Hematopoietic multipotent progenitor cell treated with erythropoietin and hydrocortisone succinate and interleukin-3 and kit ligand, for 17 days (in vitro differentiated cells): ENCODE measurements around the gene PTPRCAP.
"Not testable (repeated sequence)": the region's sequence is repeated elsewhere in the genome, so short reads cannot be mapped to it uniquely, and the experiment has no call there.

ENCODE experiments used
- DNase-seq: peaks from one replicate; pipeline ENCODE4 v3.0.0-alpha.2; 2015; ENCODE audit warnings: low spot score

Gene PTPRCAP, protein sequence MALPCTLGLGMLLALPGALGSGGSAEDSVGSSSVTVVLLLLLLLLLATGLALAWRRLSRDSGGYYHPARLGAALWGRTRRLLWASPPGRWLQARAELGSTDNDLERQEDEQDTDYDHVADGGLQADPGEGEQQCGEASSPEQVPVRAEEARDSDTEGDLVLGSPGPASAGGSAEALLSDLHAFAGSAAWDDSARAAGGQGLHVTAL

DNA sequence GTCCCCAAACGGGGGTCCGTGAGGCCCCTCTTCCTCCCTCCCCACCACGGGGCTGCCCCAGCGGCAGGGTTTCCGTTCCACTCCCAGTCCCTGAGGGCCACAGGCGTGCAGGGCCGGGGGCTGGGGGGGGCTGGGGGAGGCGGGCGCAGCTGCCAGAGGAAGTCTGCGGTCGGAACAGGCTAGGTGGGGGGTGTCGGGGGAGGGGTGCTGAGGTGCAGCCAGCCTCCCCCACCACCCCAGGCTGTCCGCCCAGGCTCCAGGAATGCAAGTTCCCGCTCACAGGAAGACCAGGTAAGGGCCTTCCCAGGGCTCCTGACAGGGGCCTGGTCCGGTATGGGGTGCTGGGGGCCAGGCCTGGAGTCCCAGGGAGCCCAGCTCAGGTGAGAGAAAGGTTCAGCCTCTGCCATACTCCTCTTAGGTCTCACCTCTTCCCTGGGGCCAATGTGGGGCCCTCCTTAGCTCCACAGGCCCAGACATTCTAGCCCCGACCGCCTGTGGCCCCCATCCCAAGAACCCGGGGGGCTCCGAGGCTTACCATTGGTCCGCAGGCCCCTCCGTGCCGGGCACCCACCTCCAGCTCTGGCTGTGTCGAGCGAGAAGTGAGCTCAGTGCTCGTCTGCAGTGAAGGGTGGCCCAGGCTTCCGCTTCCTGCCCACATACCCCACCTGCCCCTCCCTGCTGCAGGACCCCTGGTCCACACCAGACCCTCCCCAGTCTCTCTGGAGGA is at the start of gene PTPRCAP:
TSS of gene PTPRCAP (minus strand) at position 601 of the 727 bp plus-strand sequence. CDS start at position 538, 63 bp downstream.
- no peak for DNase-seq

DNA sequence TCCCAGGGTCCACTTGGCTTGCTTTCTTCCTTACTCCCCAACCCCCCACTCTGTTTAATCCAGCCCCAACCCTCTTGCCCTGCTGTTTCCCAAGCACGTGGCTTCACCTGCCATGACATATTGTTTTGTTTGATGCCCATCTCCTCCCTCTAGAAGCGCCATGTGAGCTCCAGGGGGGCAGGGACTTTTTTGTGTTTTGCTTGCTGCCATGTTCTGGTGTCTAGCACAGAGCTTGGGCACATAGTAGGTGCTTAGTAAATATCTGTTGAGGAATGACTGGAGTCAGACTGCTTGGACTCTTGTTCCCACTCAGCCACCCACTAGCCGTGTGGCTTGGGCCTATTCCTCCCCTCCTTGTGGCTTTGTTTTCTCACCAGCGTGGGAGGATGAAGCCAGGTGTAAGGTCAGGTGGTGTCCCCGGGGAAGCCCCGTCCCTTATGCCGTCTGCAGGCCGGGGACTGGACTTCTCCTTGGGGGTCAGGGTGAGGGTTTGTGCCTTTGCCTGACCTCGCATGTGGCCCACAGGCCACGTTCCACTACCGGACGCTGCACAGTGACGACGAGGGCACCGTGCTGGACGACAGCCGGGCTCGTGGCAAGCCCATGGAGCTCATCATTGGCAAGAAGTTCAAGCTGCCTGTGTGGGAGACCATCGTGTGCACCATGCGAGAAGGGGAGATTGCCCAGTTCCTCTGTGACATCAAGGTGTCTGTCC is 49.2 kb upstream of the PTPRCAP start:
- no peak for DNase-seq

DNA sequence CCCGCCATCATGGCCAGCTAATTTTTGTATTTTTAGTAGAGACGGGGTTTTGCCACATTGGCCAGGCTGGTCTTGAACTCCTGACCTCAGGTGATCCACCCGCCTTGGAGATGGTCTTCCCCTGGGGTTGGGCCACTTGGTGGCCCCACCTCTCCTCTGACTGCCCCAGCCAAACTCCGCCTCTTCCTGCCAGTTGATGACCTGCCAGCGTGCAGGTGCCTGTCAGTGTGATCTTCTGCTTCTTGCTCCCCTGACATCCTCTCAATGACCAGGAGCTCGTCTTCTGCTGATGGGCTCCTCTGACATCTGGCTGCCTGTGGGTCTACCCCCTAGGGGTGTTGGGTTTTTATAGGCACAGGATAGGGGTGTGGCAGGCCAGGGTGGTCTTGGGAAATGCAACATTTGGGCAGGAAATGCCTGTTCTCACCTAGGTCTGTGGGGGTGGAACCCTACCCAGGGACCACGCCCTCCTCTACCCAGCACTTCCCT is 48.4 kb upstream of the PTPRCAP start:
- not testable (repeated sequence) for DNase-seq

DNA sequence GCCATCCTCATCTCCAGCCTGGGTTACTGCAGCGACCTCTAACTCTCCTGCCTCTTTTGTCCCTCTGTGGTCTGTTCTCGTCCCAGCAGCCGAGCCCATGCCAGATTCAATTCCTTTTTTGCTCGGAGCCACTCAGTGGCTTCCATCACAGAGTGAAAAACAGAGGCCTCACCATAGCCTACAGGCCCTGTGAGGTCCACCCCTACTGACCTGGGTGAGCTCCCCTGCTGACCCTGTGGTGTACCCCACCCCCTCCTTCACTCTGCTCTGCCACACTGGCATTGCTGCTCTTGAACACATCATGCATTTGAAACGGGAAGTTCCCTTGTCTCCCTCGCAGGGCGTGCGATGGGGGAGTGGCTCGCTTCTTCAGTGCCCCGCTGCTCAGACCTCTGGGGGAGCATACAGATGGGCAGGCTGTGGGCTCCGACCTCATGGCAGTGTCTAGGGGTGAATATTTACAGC is 47.4 kb upstream of the PTPRCAP start:
- no peak for DNase-seq

DNA sequence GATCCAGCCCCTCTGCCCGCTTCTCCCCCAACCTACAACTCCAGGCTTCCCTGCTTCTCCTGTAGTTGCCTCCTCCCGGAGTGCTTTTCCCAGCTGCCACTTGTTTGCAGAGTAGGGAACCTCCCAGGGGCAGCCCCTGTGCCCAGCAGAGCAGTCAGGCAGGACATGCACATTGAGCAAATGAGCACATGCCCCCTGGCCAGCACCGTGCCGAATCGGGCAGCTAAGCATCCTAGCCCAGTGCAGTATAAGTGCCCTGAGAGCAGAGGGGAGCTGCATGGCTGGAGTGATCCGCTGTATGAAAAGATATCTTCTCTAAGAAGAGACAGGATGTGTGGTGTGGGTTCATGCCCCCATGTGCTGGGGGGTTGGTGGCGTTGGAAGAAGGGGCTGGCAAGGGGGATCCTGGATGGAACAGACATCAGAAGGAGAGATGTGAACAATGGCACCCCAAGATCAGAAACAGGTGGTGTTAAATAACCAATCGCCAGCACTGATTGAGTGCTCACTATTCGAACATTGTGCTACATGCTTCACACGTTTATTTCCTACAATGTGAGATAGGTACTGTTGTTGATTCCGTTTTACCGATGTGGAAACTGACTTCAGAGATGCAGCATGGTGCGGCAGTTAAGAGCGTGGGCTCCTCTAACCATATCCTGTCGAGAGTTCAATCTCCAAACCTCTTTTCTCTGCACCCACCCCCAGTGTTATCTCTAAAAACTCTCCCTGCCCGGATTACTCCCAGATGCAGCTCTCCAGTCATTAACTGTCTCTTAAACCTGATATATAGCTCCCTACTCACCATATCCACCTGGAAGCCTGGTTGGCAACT is 46.6 kb upstream of the PTPRCAP start:
- no peak for DNase-seq

DNA sequence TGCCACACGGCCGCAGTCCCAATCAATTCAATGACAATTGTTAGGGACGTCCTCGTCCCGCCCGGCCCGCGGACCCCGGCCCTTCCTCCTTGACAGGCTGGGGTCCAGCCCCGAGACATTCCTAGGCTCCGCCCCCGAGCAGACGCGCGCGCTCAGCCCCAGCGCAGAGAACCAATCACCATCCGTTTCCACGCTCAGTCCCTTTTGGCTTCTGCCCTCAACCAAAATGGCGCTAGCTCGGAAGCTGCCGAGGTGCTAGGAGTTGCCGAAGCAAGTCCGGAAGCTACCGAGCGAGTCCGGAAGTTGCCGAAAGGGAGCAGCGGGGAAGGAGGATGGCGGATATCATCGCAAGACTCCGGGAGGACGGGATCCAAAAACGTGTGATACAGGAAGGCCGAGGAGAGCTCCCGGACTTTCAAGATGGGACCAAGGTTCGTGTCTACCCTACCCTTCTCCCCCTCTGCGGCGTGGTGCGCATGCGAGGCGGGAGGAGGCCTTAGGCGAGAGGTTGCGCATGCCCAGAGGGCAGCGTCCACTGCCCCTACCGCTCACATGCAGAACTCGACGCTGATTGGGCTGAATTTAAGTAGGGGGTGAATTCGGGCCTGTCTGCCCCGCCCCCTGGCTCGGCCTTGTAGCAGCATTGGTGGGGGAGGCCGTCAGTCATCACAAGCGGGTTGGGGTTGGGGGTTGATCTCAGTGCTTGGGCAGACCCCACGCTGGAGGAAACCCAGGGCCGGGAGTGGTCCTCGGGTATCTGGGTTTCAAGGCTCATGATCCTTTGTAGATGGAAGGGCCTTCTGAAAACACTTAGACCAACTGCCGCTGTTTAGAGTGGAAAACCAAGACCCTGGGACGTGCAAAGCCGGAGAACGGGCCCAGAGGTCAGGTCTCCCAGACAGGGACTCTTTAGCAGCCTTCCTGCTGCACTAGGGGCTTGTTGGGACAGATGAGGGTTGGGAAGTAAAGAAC is 45.6 kb upstream of the PTPRCAP start, which contains the start of gene AIP:
TSS of gene AIP (plus strand) at position 200 of the 972 bp plus-strand sequence. CDS start at position 333, 133 bp downstream.
- DNase-seq: peak; percentile 96

DNA sequence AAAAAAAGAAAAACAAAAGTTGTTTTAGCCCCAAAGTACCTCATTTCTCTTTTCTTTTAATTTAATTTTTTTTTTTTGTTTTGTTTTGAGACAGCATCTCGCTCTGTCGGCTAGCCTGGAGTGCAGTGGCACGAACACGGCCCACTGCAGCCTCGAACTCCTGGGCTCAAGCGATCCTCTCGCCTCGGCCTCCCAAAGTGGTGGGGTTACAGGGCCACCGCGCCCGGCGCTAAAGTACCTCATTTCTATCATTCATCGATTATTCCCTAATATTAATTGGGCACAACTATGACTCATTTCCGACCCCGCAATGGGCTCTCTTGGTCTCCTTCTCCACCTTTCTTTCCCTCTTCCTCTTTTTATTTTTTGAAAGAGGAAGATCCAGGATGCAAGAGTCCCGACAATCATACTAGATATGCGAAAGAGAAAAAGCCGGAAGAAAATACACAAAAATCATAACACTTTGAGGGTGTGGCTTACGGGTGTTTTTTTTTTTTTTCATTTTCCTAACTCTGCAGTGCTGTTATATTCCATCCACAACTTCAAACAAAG is 44.9 kb upstream of the PTPRCAP start:
- no peak for DNase-seq

DNA sequence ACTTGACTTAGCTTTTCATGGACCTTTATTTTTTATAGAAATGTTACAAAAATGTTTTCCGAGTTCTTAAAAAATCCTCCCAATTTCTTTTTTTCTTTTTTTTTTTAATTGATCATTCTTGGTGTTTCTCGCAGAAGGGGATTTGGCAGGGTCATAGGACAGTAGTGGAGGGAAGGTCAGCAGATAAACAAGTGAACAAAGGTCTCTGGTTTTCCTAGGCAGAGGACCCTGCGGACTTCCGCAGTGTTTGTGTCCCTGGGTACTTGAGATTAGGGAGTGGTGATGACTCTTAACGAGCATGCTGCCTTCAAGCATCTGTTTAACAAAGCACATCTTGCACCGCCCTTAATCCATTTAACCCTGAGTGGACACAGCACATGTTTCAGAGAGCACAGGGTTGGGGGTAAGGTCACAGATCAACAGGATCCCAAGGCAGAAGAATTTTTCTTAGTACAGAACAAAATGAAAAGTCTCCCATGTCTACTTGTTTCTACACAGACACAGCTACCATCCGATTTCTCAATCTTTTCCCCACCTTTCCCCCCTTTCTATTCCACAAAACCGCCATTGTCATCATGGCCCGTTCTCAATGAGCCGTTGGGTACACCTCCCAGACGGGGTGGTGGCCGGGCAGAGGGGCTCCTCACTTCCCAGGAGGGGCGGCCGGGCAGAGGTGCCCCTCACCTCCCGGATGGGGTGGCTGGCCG is 40.0 kb upstream of the PTPRCAP start:
- DNase-seq: not testable (repeated sequence)

DNA sequence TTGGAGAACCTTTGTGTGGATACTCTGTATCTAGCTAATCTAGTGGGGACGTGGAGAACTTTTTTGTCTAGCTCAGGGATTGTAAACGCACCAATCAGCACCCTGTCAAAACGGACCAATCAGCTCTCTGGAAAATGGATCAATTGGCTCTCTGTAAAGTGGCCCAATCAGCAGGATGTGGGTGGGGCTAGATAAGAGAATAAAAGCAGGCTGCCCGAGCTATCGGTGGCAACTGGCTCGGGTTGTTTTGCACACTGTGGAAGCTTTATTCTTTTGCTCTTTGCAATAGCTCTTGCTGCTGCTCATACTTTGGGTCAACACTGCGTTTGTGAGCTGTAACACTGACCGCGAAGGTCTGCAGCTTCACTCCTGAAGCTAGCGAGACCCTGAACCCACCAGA is 39.2 kb upstream of the PTPRCAP start:
- not testable (repeated sequence) for DNase-seq

DNA sequence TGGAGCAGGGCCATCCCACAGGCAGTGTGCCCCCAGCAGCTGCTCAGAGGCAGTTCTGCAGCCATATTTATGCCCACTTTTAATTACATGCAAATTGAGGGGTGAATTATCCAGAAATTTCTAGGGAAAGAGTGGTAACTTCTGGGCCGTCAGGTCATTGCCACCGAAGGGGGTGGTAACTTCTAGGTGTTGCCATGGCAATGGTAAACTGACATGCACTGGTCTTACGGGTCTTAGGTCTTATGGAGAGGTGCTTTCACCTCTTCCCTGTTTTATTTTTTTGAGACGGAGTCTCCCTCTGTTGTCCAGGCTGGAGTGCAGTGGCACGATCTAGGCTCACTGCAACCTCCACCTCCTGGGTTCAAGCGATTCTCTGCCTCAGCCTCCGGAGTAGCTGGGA is 35.4 kb upstream of the PTPRCAP start:
- no peak for DNase-seq

DNA sequence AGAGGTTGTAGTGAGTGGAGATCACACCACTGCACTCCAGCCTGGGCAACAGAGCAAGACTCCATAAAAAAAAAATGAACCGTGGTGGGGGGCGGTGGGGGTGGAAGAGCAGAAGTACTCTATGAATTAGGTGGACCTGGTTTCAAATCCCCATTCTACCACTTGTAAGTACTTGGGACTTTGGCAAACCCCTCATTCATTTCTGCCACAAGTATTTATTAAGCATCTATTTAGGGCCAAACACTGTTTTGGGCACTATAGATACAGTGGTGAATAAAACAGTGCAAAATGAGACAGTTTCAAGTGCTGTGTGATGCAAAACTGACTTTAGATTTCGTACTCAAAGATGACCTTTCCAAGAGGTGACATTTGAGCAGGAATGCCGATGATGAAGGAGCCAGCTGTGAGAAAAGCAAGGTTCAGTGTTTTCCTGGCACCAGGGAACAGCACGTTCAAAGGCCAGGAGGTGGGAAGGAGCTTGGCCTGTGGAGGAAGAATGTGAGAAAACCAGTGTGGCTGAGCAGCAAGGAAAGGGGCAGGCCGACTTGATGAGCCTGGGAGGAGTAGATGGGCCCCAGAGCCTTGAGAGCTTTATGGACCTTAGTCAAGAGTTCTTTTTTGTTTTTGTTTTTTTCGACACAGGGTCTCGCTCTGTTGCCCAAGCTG is 33.0 kb upstream of the PTPRCAP start:
- DNase-seq: no peak

DNA sequence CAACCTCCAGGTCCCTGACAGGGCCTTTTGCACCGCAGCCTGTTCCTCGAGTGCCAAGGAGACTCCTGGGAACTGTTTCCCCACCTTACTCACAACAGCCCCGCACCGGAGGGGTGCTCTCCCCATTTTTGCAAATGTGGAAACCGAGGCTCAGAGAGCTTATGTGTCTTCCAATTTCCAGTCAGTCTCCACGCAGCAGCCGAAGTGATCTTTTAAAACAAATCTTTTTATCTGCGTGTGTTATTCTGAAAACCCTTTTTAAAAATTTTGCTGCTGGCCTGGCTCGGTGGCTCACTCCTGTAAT is 32.0 kb upstream of the PTPRCAP start:
- DNase-seq: no peak

DNA sequence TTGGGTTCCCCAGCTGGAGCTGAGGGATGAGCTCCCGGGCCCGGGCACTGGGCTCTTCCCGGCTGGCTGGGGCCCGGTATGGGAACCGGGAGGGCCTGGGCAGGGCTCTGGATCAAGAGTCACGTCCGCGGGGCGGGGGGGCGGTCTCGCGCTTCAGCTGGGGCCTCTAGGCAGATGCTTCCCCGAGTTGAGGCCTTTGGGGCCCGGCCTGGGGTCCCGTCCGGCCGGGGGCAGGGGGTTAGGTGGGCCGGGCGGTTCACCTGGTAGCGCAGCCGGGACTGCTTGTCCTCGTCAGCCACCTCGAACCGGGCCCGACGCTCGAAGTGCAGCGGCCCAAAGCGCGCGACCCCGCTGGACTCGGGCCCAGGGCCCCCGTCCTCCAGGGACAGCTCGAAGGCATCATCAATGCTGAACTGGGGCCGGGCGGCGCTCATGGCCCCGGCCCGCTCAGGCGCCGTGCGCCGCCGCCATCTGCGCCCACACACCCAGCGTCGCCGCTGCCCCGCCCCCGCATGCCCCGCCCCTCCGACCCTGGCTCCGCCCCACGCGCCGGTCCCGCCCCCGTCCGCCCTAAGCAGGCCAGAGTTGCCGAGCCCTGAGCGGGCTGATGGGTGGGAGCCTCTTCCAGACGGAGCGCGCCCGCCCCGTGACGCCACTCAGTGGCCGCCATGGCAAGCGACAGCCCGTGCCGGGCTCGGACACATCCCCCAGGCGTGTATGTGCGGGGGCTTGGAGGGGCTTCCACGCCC is 31.5 kb upstream of the PTPRCAP start, which contains the start of gene TMEM134:
TSS of gene TMEM134 (minus strand) at position 493 of the 749 bp plus-strand sequence. CDS start at position 434, 59 bp downstream.
- peak; percentile 92 for DNase-seq

DNA sequence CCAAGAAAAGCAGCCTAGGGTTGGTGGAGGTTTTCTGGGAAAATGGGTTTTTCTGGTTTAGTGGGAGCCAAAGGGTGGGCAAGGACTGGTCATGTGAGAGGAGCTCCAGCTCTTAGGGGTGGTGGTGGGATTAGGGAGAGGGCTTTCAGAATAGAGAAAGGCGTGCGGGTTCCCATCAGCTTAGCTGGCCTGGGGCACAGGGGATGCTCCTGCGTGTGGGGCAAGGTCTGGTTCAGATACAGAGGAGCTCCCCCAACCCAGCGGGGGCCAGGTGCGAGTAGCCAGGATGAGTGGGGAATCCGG is 30.9 kb upstream of the PTPRCAP start:
- no peak for DNase-seq

DNA sequence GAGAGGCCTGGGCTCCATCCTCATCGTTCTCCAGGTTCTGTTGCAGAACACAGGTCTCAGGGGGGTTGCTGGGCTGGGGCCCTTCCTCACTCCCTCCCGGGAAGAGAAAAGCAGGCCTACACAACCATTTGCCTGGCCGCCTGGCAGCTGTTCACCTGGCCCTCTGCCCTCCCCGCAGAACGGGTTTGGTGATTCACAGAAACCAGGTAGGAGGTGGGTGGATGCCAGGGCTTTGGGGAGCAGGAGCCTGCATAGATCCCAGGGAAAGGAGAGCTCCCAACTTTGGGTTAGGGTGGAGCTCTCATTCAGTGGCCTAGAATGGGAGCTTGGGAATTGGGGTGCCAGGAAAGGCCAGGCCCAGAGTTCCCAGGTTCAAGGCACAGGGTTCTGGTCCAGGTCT is 30.6 kb upstream of the PTPRCAP start:
- peak; percentile 14 for DNase-seq

DNA sequence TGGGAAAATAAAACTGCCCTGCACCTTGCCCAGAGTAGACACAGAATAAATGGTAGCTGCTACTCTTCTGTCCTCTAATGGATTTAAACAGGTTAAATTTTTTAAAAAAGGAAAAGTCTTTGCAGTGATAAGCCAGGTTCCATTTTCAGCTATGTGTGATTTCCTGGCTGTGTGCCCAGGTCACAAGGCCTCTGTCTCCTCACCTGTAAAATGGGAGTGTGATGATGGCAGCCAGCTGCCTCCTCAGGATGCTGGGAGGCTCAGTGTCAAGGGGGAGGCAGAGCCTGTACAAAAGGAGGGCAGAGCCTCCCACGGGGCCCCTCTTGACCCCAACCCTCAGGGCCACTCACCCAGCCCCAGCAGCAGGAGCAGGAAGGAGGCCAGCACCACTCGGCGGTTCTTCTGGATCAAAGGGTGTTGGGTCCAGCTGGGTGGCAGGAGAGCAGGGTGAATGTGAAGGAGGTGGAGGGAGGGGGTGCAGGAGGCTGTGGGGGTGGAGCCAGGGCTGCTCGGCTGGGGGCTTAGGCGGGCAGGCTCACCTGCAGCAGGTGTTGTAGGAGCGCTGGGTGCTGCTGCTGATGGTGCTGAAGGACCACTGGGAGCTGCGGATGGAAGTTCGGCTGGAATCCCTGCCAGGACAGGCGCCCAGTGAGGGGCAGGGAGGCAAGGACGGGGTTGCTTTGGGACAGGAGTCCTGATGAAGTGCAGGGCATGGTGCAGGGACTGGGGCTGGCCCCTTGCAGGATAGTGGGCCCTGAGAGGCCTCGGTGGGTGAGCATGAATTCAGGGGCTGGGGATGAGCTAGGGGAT is 29.7 kb upstream of the PTPRCAP start:
- peak; percentile 21 for DNase-seq

DNA sequence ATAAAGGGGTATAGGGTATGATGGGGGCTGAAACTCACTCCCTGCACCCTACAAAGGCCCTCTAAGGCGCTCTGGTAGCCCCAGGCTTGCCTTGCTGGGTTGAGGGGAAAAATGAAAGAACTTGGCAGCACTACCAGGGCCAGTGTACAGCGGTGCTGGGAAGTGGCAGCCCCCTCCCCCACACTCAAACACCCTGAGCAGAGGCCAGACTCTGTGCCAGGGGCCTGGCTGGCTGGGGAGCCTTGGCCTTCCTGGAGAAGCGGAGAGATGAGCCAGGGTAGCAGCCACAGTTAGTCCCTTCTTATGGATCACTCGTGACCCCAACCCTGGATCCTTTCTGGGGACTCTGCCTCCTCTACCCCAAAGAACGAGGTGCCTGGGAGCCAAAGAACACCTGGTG is 28.9 kb upstream of the PTPRCAP start:
- no peak for DNase-seq

DNA sequence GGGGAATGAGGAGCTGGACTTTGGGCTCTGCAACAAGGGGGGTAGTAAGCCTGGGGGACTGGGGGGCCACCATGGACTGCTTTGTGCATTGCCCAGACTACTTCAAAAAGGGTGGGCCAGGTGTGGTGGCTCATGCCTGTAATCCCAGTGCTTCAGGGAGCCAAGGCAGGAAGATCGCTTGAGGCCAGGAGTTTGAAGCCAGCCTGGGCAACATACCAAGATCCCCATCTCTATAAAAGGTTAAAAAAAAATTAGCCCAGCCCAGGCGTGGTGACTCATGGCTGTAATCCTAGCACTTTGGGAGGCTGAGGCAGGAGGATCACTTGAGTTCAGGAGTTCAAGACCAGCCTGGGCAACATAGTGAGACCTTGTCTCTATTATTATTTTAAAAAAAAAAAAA is 28.0 kb upstream of the PTPRCAP start:
- peak; percentile 81 for DNase-seq
